ENCODE data around the gene FBXL13. TPM values are rescaled to one million over a fixed set of nuclear protein-coding genes. Genes with fewer than 3 reads are reported as not detected.

Gene FBXL13
- total and polyA plus RNA-seq, 2 donors from 2014 or later: 1.5 to 4.8 TPM

GRCh38 chr7:103011650-103012049, 62.9 kb downstream of the FBXL13 start:
- Histone ChIP-seq H3K4me1 (ENCODE audit: control insufficient read depth in 2 of 3, insufficient read depth in 2 of 3, low read depth in 1 of 3, low read length in 3 of 3) (no peaks in the 10 kb centered on the region), H3K9me3 (ENCODE audit: control insufficient read depth in 2 of 3, insufficient read depth in 1 of 3, low read length in 3 of 3) (no peaks in the 10 kb centered on the region), H3K36me3 (ENCODE audit: control insufficient read depth in 2 of 3, insufficient read depth in 3 of 3, low read length in 3 of 3) (no peaks in the 10 kb centered on the region), H3K27ac (ENCODE audit: low read depth in 2 of 2, low read length in 2 of 2) (no peak overlapping the region), H3K27me3 (ENCODE audit: control insufficient read depth, insufficient read depth, low read length) (no peaks in the 10 kb centered on the region), H3K4me3 (ENCODE audit: low read length in 3 of 3) (no peak overlapping the region), H3K9ac (ENCODE audit: low read length in 3 of 3) (no peak overlapping the region)
- DNase-seq: no peak
- no peak for FAIRE-seq
- TF ChIP-seq, protein P1, sequence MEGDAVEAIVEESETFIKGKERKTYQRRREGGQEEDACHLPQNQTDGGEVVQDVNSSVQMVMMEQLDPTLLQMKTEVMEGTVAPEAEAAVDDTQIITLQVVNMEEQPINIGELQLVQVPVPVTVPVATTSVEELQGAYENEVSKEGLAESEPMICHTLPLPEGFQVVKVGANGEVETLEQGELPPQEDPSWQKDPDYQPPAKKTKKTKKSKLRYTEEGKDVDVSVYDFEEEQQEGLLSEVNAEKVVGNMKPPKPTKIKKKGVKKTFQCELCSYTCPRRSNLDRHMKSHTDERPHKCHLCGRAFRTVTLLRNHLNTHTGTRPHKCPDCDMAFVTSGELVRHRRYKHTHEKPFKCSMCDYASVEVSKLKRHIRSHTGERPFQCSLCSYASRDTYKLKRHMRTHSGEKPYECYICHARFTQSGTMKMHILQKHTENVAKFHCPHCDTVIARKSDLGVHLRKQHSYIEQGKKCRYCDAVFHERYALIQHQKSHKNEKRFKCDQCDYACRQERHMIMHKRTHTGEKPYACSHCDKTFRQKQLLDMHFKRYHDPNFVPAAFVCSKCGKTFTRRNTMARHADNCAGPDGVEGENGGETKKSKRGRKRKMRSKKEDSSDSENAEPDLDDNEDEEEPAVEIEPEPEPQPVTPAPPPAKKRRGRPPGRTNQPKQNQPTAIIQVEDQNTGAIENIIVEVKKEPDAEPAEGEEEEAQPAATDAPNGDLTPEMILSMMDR (IDR thresholded peaks at IDR 0.05; ENCODE audit: borderline replicate concordance, extremely low read depth, insufficient read depth): no peak
- intact Hi-C loops (cut with DNase I): no loop called here

DNA sequence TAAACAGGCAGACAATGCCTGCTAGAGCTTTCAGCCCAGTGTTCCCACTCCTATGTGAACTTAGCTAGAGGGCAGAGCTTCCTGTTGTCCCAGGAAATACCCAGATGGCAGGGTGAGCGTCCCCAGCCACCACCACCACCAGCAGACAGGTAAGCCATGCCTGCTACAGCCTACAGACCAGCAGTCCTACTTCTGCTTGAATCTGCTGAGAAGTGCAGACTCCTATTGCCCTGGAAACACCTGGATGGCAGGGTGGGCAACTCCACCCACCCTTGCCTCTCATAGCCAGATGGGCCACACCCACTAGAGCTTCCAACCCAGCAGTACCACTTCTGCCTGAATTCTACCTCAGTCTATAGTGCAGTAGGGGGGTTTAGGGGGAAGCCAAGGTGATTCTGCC, 64.4 kb downstream of the FBXL13 start:
- Histone ChIP-seq H3K4me3 (ENCODE audit: low read length in 3 of 3) (no peak overlapping the region), H3K9ac (ENCODE audit: low read length in 3 of 3) (no peak overlapping the region), H3K9me3 (ENCODE audit: control insufficient read depth in 2 of 3, insufficient read depth in 1 of 3, low read length in 3 of 3) (no peaks in the 10 kb centered on the region), H3K27ac (ENCODE audit: low read depth in 2 of 2, low read length in 2 of 2) (no peak overlapping the region), H3K36me3 (ENCODE audit: control insufficient read depth in 2 of 3, insufficient read depth in 3 of 3, low read length in 3 of 3) (no peaks in the 10 kb centered on the region), H3K27me3 (ENCODE audit: control insufficient read depth, insufficient read depth, low read length) (no peaks in the 10 kb centered on the region), H3K4me1 (ENCODE audit: control insufficient read depth in 2 of 3, insufficient read depth in 2 of 3, low read depth in 1 of 3, low read length in 3 of 3) (no peaks in the 10 kb centered on the region)
- intact Hi-C loops (cut with DNase I): no loop called here
- TF ChIP-seq, protein P1 (IDR thresholded peaks at IDR 0.05; ENCODE audit: borderline replicate concordance, extremely low read depth, insufficient read depth): no peak
- DNase-seq (no peak), FAIRE-seq (no peak)

DNA sequence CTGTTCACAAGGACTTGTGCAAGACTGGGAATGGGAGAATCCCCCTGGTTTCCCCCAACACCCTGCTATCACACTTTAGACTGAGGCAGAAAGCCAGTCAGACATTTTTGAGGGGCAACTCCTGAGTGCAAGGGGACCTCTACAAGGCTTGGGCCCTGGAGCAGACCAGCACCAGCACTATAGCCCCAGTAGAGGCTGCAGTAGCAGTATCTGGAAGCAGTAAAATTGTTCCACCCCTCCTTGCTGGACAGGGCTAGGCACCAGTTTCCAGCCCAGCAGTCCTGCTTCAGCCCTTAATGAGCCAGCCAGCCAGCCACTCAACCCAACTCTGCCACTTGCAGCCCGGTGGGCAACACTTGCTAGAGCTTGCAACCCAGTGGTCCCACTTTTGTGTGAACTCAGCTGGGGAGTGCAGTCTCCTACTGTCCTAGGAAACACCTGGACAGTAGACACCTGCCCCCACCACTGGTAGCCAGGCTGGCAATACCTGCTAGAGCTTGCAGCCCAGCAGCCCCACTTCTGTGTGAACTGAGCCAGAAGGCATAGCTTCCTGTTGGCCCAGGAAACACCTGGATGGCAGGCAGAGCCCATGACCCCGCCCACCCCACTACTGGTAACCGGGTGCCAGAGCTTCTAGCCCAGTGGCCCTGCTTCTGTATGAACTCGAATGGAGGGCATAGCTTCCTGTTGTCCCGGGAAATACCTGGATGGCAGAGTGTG, 65.0 kb downstream of the FBXL13 start:
- no peak for DNase-seq
- no peaks in the 10 kb centered on the region for H3K9me3 ChIP-seq (ENCODE audit: control insufficient read depth in 2 of 3, insufficient read depth in 1 of 3, low read length in 3 of 3)
- H3K4me3 ChIP-seq (ENCODE audit: low read length in 3 of 3): no peak overlapping the region
- H3K27me3 ChIP-seq (ENCODE audit: control insufficient read depth, insufficient read depth, low read length): no peaks in the 10 kb centered on the region
- no peak overlapping the region for H3K27ac ChIP-seq (ENCODE audit: low read depth in 2 of 2, low read length in 2 of 2)
- TF ChIP-seq, protein P1 (IDR thresholded peaks at IDR 0.05; ENCODE audit: borderline replicate concordance, extremely low read depth, insufficient read depth): no peak
- no peaks in the 10 kb centered on the region for H3K36me3 ChIP-seq (ENCODE audit: control insufficient read depth in 2 of 3, insufficient read depth in 3 of 3, low read length in 3 of 3)
- H3K4me1 ChIP-seq (ENCODE audit: control insufficient read depth in 2 of 3, insufficient read depth in 2 of 3, low read depth in 1 of 3, low read length in 3 of 3): no peaks in the 10 kb centered on the region
- intact Hi-C loops (cut with DNase I): no loop called here
- no peak for FAIRE-seq
- no peak overlapping the region for H3K9ac ChIP-seq (ENCODE audit: low read length in 3 of 3)

- TF ChIP-seq, protein P1 (IDR thresholded peaks at IDR 0.05; ENCODE audit: borderline replicate concordance, extremely low read depth, insufficient read depth): no peak
- intact Hi-C loops (cut with DNase I): no loop called here
- Histone ChIP-seq H3K27ac (ENCODE audit: low read depth in 2 of 2, low read length in 2 of 2) (no peak overlapping the region), H3K9ac (ENCODE audit: low read length in 3 of 3) (no peak overlapping the region), H3K36me3 (ENCODE audit: control insufficient read depth in 2 of 3, insufficient read depth in 3 of 3, low read length in 3 of 3) (no peaks in the 10 kb centered on the region), H3K4me3 (ENCODE audit: low read length in 3 of 3) (no peak overlapping the region), H3K9me3 (ENCODE audit: control insufficient read depth in 2 of 3, insufficient read depth in 1 of 3, low read length in 3 of 3) (no peaks in the 10 kb centered on the region), H3K27me3 (ENCODE audit: control insufficient read depth, insufficient read depth, low read length) (no peaks in the 10 kb centered on the region), H3K4me1 (ENCODE audit: control insufficient read depth in 2 of 3, insufficient read depth in 2 of 3, low read depth in 1 of 3, low read length in 3 of 3) (no peaks in the 10 kb centered on the region)
- DNase-seq: no peak
- FAIRE-seq: no peak
These were observed 71.6 kb downstream of the FBXL13 start for GRCh38 chr7:103003004-103003403.

Measured in kidney (tissue), 14 donors.